Keratinocyte (primary cell): ENCODE data around the gene FBXW12. TPM values are rescaled to one million over a fixed set of nuclear protein-coding genes. Genes with fewer than 3 reads are reported as not detected.

Experiments
- DNase-seq: peaks from one replicate; pipeline ENCODE4 v3.0.0-alpha.2; 2011; ENCODE audit warnings: low read depth, missing footprints, low spot score
- FAIRE-seq: peaks from 2 replicates; lab custom pipeline; 2011; peaks lifted over from hg19 to GRCh38; lab: Jason Lieb, UNC
- H2AFZ ChIP-seq: 2 replicates; pipeline ENCODE4 v1.6.0; 2012; ENCODE audit warnings: low read length, control low read depth, inconsistent platforms; ENCODE audit not compliant: control insufficient read depth
- H3K27ac ChIP-seq: 2 replicates; pipeline ENCODE4 v1.5.1; 2011; ENCODE audit warnings: low read length; ENCODE audit not compliant: control insufficient read depth, insufficient read depth
- H3K27me3 ChIP-seq: 3 replicates; pipeline ENCODE4 v1.6.0; 2011; ENCODE audit warnings: low read length; ENCODE audit not compliant: control insufficient read depth, insufficient read depth; ENCODE audit errors: extremely low read depth
- H3K36me3 ChIP-seq, 2 experiments: 2 replicates in 1 of 2; 3 replicates in 1 of 2; pipeline ENCODE4 v1.5.1; 2011; ENCODE audit warnings: low read length in 2 of 2, mild to moderate bottlenecking in 1 of 2; ENCODE audit not compliant: control insufficient read depth in 2 of 2, insufficient read depth in 2 of 2; ENCODE audit errors: extremely low read depth in 1 of 2
- H3K4me1 ChIP-seq: 3 replicates; pipeline ENCODE4 v1.5.1; 2011; ENCODE audit warnings: low read length; ENCODE audit not compliant: control insufficient read depth, insufficient read depth; ENCODE audit errors: extremely low read depth
- H3K4me2 ChIP-seq: 3 replicates; pipeline ENCODE4 v1.6.0; 2011; ENCODE audit warnings: low read depth, low read length; ENCODE audit not compliant: control insufficient read depth, insufficient read depth; ENCODE audit errors: extremely low read depth
- H3K4me3 ChIP-seq, 3 experiments: fragments of 200-600 bp in 1 of 3; sonication (generic) in 1 of 3; 2 replicates in 2 of 3; 3 replicates in 1 of 3; pipeline ENCODE4 v1.5.1; 2011 to 2016; ENCODE audit warnings: low read length in 3 of 3, mild to moderate bottlenecking in 3 of 3, control low read depth in 2 of 3, inconsistent platforms in 1 of 3, low read depth in 1 of 3, mixed read lengths in 1 of 3, mixed run types in 1 of 3, moderate library complexity in 1 of 3; ENCODE audit not compliant: control insufficient read depth in 2 of 3, insufficient read depth in 2 of 3; ENCODE audit errors: extremely low read depth in 1 of 3
- H3K79me2 ChIP-seq: 2 replicates; pipeline ENCODE4 v1.6.0; 2012; ENCODE audit warnings: low read length; ENCODE audit not compliant: control insufficient read depth, insufficient read depth
- H3K9ac ChIP-seq: 3 replicates; pipeline ENCODE4 v1.6.0; 2011; ENCODE audit warnings: low read length; ENCODE audit not compliant: control insufficient read depth, insufficient read depth; ENCODE audit errors: extremely low read depth
- H3K9me1 ChIP-seq: 3 replicates; pipeline ENCODE4 v1.6.0; 2011; ENCODE audit warnings: low read length; ENCODE audit not compliant: control insufficient read depth, insufficient read depth; ENCODE audit errors: extremely low read depth
- H3K9me3 ChIP-seq: 2 replicates; pipeline ENCODE4 v1.5.1; 2012; ENCODE audit warnings: low read depth, low read length; ENCODE audit not compliant: control insufficient read depth
- H4K20me1 ChIP-seq: 3 replicates; pipeline ENCODE4 v1.6.0; 2011; ENCODE audit warnings: low read length; ENCODE audit not compliant: control insufficient read depth, insufficient read depth; ENCODE audit errors: extremely low read depth
- EZH2 ChIP-seq: IDR thresholded peaks from one replicate; pipeline ENCODE4 v1.6.1; 2012; ENCODE audit warnings: inconsistent platforms, mild to moderate bottlenecking, low read length, moderate library complexity
- dilution Hi-C: fragments of 300-500 bp; cut with MboI; formaldehyde crosslinking; loops from one replicate; pipeline ENCODE4 v1.7.0; 2020; ENCODE audit warnings: low sequenced_read_pairs; ENCODE audit not compliant: extremely low pct_ligation_motif_present
- polyA plus RNA-seq, 5 experiments: library from polyadenylated mRNA; depleted of rRNA in 3 of 5; stranded (reverse) in 3 of 5; stranded (forward) in 1 of 5; unstranded in 1 of 5; fragments of >200 nt; gene quantifications; 1 replicate in 1 of 5; 2 replicates in 3 of 5; 3 replicates in 1 of 5; pipeline versions ENCODE4 v1.2.1 to v1.2.3, GENCODE V29; 2011 to 2012; ENCODE audit warnings: missing spikeins in 2 of 5, low read depth in 1 of 5, low replicate concordance in 1 of 5
- TF ChIP-seq, protein P1 (sequence below), 3 experiments: IDR thresholded peaks in 1 of 3; conservative IDR thresholded peaks in 1 of 3; optimal IDR thresholded peaks in 1 of 3; 2 replicates in 2 of 3; 3 replicates in 1 of 3; pipeline versions ENCODE3 to v1.5.1; 2011; ENCODE audit warnings: low read length in 3 of 3, mild to moderate bottlenecking in 3 of 3, moderate library complexity in 2 of 3, control low read depth in 1 of 3, inconsistent platforms in 1 of 3; ENCODE audit not compliant: insufficient read depth in 2 of 3; ENCODE audit errors: extremely low read depth in 1 of 3

The FBXW12 gene
- polyA plus RNA-seq, 1 donor (not counting 4 experiments of a cell fraction or from before 2014, with no cell fraction given), result not detected

DNA sequence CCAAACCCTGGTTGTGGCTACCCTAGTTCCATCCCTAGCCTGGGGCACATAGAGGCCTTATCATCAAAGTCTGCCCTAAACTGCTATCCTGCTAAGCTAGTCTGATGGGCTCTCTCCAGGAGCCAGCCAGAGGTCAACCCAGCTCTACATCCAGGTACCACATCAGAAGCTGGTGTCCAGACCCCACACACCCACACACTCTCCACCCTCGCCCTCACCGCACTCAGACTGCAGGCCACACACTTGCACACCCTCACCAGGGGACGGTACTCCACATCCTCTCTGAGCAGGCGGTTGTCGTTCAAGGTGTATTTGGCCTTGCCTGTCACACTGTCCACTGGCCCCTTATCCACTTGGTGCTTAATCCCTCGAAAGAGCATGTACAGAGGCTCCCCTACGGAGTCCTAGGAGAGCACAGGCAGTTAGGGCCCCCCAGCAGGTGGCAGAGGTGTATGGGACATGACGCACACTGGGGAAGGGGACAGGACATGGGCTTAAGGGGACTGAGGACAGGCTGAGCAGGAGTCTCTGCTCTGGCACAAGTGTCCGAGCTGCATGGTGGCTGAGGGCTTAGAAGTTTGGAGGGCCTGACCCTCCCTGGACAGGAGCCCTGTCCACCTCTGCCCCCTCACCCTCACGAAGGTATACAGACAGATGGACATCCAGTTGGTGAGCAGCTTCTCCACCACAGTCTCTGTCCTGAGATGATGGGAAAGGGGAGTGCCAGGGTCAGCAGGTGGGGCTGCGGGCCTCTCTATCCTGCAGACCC, 39.8 kb downstream of the FBXW12 start:
- H3K4me2 ChIP-seq, result no peak overlapping the region
- dilution Hi-C loops, result no loop called here
- no peaks in the 10 kb centered on the region for H3K79me2 ChIP-seq
- peaks cover 12% of the 10 kb centered on the region for H3K4me1 ChIP-seq
- DNase-seq (no peak), FAIRE-seq (no peak)
- H4K20me1 ChIP-seq, result peaks cover 10% of the 10 kb centered on the region
- H3K9me3 ChIP-seq, result no peaks in the 10 kb centered on the region
- TF ChIP-seq, protein P1, sequence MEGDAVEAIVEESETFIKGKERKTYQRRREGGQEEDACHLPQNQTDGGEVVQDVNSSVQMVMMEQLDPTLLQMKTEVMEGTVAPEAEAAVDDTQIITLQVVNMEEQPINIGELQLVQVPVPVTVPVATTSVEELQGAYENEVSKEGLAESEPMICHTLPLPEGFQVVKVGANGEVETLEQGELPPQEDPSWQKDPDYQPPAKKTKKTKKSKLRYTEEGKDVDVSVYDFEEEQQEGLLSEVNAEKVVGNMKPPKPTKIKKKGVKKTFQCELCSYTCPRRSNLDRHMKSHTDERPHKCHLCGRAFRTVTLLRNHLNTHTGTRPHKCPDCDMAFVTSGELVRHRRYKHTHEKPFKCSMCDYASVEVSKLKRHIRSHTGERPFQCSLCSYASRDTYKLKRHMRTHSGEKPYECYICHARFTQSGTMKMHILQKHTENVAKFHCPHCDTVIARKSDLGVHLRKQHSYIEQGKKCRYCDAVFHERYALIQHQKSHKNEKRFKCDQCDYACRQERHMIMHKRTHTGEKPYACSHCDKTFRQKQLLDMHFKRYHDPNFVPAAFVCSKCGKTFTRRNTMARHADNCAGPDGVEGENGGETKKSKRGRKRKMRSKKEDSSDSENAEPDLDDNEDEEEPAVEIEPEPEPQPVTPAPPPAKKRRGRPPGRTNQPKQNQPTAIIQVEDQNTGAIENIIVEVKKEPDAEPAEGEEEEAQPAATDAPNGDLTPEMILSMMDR (optimal IDR thresholded peaks at IDR 0.05 in 1 of 3, IDR thresholded peaks at IDR 0.05 in 1 of 3, conservative IDR thresholded peaks at IDR 0.05 in 1 of 3; ENCODE audit: extremely low read depth in 1 of 3, insufficient read depth in 2 of 3, low read length in 3 of 3), result no peak
- H3K4me3 ChIP-seq, result no peak overlapping the region
- H2AFZ ChIP-seq, result no peak overlapping the region
- H3K27me3 ChIP-seq, result no peaks in the 10 kb centered on the region
- H3K9me1 ChIP-seq, result peaks cover 3% of the 10 kb centered on the region
- no peak overlapping the region for H3K27ac ChIP-seq
- peaks cover 62 to 89% of the 10 kb centered on the region in 2 experiments for H3K36me3 ChIP-seq
- H3K9ac ChIP-seq, result no peak overlapping the region

DNA sequence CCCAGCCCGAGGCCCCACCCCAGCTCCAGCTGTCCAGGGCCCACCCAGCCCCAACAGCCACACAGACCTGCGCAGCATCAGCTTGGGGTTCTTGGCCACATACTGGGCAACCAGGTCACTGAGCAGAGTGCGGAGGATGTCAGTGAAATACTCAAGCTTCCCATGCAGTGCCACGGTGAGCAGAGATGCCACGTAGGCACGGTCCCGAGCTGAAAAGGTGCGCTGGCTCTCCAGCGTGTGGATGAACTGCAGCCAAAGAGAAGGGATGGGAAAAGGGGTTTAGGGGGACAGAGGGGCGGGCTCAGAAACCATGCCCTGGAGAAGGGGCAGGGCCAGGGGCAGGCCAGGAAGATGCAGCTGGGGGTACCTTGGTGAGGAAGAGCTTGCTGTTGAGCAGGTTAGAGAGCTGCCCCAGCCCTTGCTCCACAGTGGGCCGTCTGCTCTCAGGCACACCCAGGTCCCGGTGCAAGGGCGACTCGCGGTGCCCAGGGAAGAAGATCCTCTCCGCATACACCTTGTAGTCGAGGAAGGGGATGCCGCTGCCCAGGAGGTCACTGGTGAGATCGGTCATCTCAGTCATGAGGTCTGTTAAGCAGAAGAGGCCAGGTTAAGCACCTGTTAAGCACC, 40.5 kb downstream of the FBXW12 start:
- DNase-seq (no peak), FAIRE-seq (no peak)
- H3K9me1 ChIP-seq, result peaks cover 3% of the 10 kb centered on the region
- peaks cover 10% of the 10 kb centered on the region for H4K20me1 ChIP-seq
- H3K9me3 ChIP-seq, result no peaks in the 10 kb centered on the region
- dilution Hi-C loops, result no loop called here
- H3K27ac ChIP-seq, result no peak overlapping the region
- peaks cover 12% of the 10 kb centered on the region for H3K4me1 ChIP-seq
- no peak overlapping the region for H2AFZ ChIP-seq
- H3K9ac ChIP-seq, result no peak overlapping the region
- peaks cover 61 to 85% of the 10 kb centered on the region in 2 experiments for H3K36me3 ChIP-seq
- no peaks in the 10 kb centered on the region for H3K79me2 ChIP-seq
- no peaks in the 10 kb centered on the region for H3K27me3 ChIP-seq
- H3K4me3 ChIP-seq, result no peak overlapping the region
- no peak overlapping the region for H3K4me2 ChIP-seq
- TF ChIP-seq, protein P1 (optimal IDR thresholded peaks at IDR 0.05 in 1 of 3, IDR thresholded peaks at IDR 0.05 in 1 of 3, conservative IDR thresholded peaks at IDR 0.05 in 1 of 3; ENCODE audit: extremely low read depth in 1 of 3, insufficient read depth in 2 of 3, low read length in 3 of 3), result no peak
- TF ChIP-seq EZH2, result no peak
